ENCODE data around the gene SGSM2.

Gene SGSM2

DNA sequence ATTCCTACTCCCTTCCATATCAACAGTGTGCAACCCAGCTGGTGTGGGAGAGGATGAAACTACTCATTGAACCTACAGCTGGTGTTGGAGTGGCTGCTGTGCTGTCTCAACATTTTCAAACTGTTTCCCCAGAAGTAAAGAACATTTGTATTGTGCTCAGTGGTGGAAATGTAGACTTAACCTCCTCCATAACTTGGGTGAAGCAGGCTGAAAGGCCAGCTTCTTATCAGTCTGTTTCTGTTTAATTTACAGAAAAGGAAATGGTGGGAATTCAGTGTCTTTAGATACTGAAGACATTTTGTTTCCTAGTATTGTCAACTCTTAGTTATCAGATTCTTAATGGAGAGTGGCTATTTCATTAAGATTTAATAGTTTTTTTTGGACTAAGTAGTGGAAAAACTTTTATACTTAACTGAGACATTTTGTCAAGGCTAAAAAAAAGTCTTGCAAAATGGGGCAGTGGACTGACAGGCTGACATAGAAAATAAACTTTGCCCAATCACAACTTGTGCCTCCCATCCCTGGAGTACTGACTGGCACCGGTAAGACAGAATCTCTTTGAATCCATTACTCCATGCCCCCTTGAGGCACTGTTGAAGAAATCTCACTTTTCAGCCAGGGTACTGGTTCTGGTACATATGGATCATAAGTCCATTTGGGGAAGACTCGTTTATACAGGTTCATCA, 13.5 kb upstream of the SGSM2 start:
- Histone ChIP-seq H3F3A (ENCODE audit: control insufficient read depth, insufficient read depth) (peaks cover 29% of the 10 kb centered on the region), H3K9me3 (ENCODE audit: control insufficient read depth, insufficient read depth, low read length) (no peaks in the 10 kb centered on the region), H3K79me2 (ENCODE audit: control insufficient read depth, low read length) (peaks cover 6% of the 10 kb centered on the region; the same call in 1 of the 2 replicates), H3K27me3 (ENCODE audit: control insufficient read depth, low read length) (no peaks in the 10 kb centered on the region), H4K20me1 (ENCODE audit: control insufficient read depth, insufficient read depth, low read depth, low read length) (peaks cover 3% of the 10 kb centered on the region; the same call in 1 of the 2 replicates), H3K9me2 (replicated peaks; ENCODE audit: control insufficient read depth, low read length) (no peaks in the 10 kb centered on the region), H3K4me2 (ENCODE audit: low read length) (no peak overlapping the region), H3K36me3 (ENCODE audit: control insufficient read depth, low read length) (peaks cover 68% of the 10 kb centered on the region), H3K4me1 (ENCODE audit: control insufficient read depth, low read length) (no peaks in the 10 kb centered on the region), H3K27ac (ENCODE audit: low read depth, low read length) (no peak overlapping the region), H3K4me3 (ENCODE audit: low read length) (no peak overlapping the region)
- TF ChIP-seq EZH2phosphoT487 (IDR thresholded peaks at IDR 0.05; ENCODE audit: borderline replicate concordance, low read length): no peak
- TF ChIP-seq CTCF (IDR thresholded peaks at IDR 0.05; ENCODE audit: low read depth, low read length, poor library complexity, severe bottlenecking): no peak

- Histone ChIP-seq H3F3A (ENCODE audit: control insufficient read depth, insufficient read depth) (0 out of 2 replicates have a peak, but pooled peaks cover 4% of the 10 kb centered on the region), H3K79me2 (ENCODE audit: control insufficient read depth, low read length) (peaks cover 73% of the 10 kb centered on the region), H3K27me3 (ENCODE audit: control insufficient read depth, low read length) (no peaks in the 10 kb centered on the region), H3K9me3 (ENCODE audit: control insufficient read depth, insufficient read depth, low read length) (no peaks in the 10 kb centered on the region), H3K36me3 (ENCODE audit: control insufficient read depth, low read length) (peaks cover 93% of the 10 kb centered on the region), H3K4me3 (ENCODE audit: low read length) (no peak overlapping the region), H3K27ac (ENCODE audit: low read depth, low read length) (no peak overlapping the region), H4K20me1 (ENCODE audit: control insufficient read depth, insufficient read depth, low read depth, low read length) (peaks cover 8% of the 10 kb centered on the region), H3K4me2 (ENCODE audit: low read length) (no peak overlapping the region), H3K4me1 (ENCODE audit: control insufficient read depth, low read length) (peaks cover 24% of the 10 kb centered on the region), H3K9me2 (replicated peaks; ENCODE audit: control insufficient read depth, low read length) (no peaks in the 10 kb centered on the region)
- TF ChIP-seq CTCF (IDR thresholded peaks at IDR 0.05; ENCODE audit: low read depth, low read length, poor library complexity, severe bottlenecking) (no peak), EZH2phosphoT487 (IDR thresholded peaks at IDR 0.05; ENCODE audit: borderline replicate concordance, low read length) (no peak)
Measured at GRCh38 chr17:2331303-2331702, 6.0 kb upstream of the SGSM2 start.

DNA sequence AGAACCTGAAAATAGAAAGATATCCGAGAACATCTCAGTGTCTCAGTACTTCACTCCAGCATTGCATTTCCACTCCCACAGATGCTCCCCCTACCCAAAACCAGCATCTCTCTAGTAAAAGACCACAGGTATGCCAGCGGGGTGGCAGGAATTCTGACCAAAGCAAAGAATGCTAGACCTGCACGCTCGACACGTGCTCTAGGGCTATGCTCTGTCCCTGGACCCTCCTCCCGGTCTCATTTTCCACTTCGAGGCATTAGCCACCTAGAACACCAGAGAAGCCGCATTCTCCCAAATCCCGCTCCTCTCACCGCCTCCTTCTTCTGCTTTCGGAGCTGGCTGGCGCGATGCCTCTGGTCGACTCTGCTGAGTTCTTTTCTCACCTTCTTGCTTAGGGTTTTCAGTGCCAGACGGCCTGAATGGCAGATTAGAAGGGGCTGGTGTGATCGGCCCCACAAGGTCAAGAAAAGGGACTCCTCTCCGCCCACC, 1.5 kb upstream of the SGSM2 start:
- H3K27me3 ChIP-seq (ENCODE audit: control insufficient read depth, low read length): no peaks in the 10 kb centered on the region
- H3K4me2 ChIP-seq (ENCODE audit: low read length): peak overlapping the region; percentile 99
- H3K27ac ChIP-seq (ENCODE audit: low read depth, low read length): peak overlapping the region; percentile 60
- H3K4me1 ChIP-seq (ENCODE audit: control insufficient read depth, low read length): peaks cover 38% of the 10 kb centered on the region
- TF ChIP-seq CTCF (IDR thresholded peaks at IDR 0.05; ENCODE audit: low read depth, low read length, poor library complexity, severe bottlenecking) (no peak), EZH2phosphoT487 (IDR thresholded peaks at IDR 0.05; ENCODE audit: borderline replicate concordance, low read length) (no peak)
- H3K36me3 ChIP-seq (ENCODE audit: control insufficient read depth, low read length): peaks cover 53% of the 10 kb centered on the region
- H4K20me1 ChIP-seq (ENCODE audit: control insufficient read depth, insufficient read depth, low read depth, low read length): peaks cover 4% of the 10 kb centered on the region
- H3K9me2 ChIP-seq (replicated peaks; ENCODE audit: control insufficient read depth, low read length): no peaks in the 10 kb centered on the region
- H3K79me2 ChIP-seq (ENCODE audit: control insufficient read depth, low read length): peaks cover 66% of the 10 kb centered on the region
- H3K4me3 ChIP-seq (ENCODE audit: low read length): peak overlapping the region; percentile 84
- no peaks in the 10 kb centered on the region for H3K9me3 ChIP-seq (ENCODE audit: control insufficient read depth, insufficient read depth, low read length)
- H3F3A ChIP-seq (ENCODE audit: control insufficient read depth, insufficient read depth): peaks cover 9% of the 10 kb centered on the region; the same call in 1 of the 2 replicates
